Activated CD8-positive, alpha-beta memory T cell treated with anti-CD3 and anti-CD28 coated beads, Interleukin-2, amount 50 U/mL, for 24 hours (primary cell): ENCODE measurements around the gene TMOD3.
"Not testable (repeated sequence)": the region's sequence is repeated elsewhere in the genome, so short reads cannot be mapped to it uniquely, and the experiment has no call there.

Source experiments
- DNase-seq: peaks from one replicate; pipeline ENCODE4 v3.0.0-alpha.2; 2020; ENCODE audit errors: extremely low read depth

TMOD3 gene

DNA sequence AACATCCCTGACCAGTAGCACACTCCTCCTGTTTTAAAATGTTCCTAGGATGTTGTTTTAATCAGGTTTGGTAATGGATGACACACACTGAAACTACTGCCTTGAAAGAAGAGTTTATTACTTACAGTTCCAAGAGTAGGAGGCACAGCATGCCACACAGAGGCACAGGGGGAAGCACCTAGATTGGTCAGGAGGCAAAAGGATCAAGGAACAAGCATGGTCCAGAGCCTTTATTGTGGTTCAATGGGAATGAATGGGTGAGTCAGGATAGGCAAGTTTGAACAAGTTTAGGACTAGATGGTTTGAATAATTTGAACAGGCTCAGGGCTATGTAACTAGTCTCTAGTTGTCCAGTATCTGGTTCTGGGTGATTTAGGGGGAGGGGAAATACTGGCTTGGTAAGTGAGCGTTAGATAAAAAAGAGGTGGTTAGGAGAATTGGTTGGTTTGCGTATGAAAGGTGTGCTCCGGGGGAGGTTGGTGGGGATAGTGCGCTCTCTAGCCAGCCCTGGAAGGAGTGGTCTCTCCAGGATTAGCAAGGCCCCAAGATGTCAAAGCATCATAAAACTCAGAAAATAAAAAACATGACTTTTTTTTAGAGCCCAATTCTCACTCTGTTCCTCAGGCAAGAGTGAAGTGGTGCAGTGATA is 35.1 kb downstream of the TMOD3 start:
- no peak for DNase-seq

GRCh38 chr15:51865317-51865716 is 35.9 kb downstream of the TMOD3 start:
- DNase-seq: no peak

- DNase-seq: no peak
These were observed 36.7 kb downstream of the TMOD3 start for GRCh38 chr15:51866161-51866560.

- no peak for DNase-seq
These were observed 37.3 kb downstream of the TMOD3 start for GRCh38 chr15:51866751-51867150.

DNA sequence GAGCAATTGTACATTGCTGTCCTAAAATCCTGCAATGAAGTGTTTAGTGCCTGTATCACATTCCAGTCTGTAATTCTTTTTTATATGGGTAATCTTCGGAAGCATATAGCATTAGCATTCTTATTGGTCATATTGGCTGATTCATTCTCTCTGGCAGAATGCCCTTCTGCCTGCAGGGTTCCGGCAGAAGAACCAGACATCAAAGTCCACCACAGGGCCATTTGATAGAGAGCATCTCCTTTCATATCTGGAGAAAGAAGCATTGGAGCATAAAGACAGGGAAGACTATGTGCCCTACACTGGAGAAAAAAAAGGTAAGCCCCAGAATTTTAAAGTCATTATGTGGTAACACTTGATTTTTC is 39.6 kb downstream of the TMOD3 start:
- DNase-seq: no peak

DNA sequence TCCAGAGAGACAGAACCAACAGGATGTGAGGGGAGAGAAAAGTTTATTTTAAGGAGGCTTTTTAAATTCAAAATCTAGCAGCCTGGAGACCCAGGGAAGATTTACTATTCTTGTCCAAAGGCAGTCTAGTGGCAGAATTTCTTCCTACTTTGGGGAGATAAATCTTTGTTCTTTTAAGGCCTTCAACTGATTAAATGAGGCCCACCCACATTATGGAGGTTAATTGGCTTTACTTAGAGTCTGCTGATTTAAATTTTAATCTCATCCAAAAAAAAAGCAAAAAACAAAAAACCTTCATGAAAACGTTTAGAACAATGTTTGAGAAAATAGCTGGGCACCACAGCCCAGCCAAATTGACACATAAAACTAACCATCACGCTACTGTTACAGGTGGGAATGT is 41.3 kb downstream of the TMOD3 start:
- DNase-seq: no peak

DNA sequence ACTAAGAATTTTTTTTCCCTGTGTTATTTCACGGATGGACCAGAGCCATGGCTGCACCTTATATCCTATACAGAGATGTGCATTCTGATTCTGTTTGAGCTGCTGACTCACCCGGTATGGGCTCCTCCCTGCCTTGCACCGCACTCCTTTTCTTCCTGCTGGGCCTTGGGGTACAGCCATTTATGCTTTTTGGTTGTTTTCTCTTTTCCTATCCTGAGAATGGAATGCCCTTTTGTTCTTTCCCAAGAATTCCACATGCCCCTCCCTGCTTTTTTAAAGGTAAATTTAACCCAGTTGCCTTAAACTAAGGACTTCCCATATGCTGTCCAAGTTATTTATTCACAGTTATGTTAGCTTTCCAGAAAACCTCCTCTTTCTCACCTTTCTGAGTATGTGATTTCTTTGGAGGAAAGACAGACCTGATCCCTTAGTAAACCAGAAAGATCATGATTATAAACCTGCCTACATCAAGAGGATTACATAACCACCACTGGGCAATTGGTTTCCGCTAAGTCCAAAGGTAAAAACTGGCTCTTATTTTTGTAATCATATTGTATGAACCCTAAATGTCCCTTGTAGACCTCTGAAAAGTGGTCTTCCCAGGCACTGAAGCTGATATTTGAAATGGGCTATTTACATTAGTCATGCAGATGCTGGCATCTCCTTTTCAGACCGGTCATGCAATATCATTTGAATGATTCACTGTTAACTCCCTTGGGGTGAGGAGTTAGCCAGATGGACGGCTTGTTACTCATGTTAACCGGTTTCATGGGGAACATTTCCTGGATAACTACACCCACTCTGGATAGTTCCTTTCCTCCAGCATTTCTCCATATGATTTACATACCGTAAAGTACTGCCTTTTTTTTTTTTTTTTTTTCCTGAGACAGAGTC is 45.5 kb downstream of the TMOD3 start:
- no peak for DNase-seq

GRCh38 chr15:51876169-51876568 is 46.7 kb downstream of the TMOD3 start:
- DNase-seq: no peak

GRCh38 chr15:51878446-51879386 is 49.3 kb downstream of the TMOD3 start:
- DNase-seq: no peak

GRCh38 chr15:51879555-51879954 is 50.1 kb downstream of the TMOD3 start:
- DNase-seq: no peak

- no peak for DNase-seq
These were observed 53.9 kb downstream of the TMOD3 start for GRCh38 chr15:51883271-51883837.

DNA sequence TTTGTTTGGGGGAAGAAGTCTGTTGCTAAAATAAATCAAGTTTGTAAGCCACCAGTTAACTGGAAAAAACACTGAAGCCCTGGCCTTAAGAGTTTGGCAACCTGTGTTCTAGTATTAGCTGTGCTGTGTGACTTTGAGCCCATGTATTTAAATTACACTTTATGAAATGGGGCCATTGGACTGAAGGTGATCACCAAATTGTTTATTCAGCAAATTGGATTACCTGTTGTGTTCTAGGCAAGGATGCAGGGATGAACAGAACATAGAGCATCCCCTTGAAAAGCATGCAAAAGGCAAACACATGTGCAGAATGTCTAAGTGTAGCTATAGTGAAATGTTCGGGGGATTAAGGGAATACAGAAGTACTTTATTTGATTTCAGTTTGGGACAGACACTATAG is 54.6 kb downstream of the TMOD3 start:
- no peak for DNase-seq

- no peak for DNase-seq
These were observed 55.2 kb downstream of the TMOD3 start for GRCh38 chr15:51884517-51885236.

DNA sequence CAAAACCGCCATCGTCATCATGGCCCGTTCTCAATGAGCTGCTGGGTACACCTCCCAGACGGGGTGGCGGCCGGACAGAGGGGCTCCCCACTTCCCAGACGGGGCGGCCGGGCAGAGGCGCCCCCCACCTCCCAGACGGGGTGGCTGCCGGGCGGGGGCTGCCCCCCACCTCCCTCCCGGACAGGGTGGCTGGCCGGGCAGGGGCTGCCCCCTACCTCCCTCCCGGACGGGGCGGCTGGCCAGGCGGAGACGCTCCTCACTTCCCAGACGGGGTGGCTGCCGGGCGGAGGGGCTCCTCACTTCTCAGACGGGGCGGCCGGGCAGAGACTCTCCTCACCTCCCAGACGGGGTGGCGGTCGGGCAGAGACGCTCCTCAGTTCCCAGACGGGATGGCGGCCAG is 56.3 kb downstream of the TMOD3 start:
- not testable (repeated sequence) for DNase-seq

DNA sequence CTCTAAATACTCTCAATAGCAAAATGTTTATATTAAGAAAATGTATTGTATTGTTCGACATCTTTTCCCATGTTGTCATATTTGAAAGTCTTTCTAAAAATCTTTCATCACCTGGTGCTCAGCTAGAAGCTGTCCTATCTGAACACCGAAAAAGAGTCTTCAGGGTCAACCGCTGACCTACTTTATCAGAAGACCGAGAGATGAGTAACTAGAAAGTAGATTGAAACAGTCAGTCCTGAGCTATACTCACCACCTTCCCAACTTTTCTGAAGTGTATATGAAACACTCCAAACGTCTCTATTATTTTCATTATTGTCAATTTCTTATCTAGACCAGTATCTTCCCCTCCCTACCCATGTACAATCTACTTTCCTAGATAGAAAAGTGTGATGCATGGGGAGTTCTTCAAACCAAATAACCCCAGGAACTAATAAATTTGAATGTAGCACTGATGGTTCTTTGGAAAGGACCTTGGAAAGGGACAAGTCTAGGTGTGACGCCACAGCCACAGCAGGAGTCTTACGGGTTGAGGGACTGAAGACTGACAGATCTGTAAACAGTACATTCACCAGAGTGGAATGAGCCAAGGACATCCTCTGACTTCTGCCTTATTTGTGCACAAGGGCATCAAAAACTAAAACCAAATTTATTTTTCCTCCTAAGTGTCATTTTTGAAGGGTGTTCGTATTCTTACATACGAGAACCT is 58.6 kb downstream of the TMOD3 start:
- DNase-seq: no peak

- no peak for DNase-seq
These were observed 59.2 kb downstream of the TMOD3 start for GRCh38 chr15:51888593-51889195.

DNA sequence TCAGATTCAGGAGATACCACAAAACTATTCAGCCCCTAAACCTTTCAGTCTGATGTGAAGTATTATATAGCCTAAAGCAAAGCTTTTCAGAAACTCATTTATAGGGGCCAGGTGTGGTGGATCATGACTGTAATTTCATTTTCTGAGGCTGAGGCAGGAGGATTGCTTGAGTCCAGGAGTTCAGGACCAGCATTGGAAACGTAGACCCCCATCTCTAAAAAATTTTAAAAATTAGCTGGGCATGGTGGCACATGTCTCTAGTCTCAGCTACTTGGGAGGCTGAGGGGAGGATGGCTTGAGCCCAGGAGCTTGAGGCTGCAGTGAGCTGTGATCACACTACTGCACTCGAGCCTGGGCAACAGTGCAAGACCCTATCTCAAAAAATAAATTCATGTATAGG is 60.0 kb downstream of the TMOD3 start:
- DNase-seq: no peak

GRCh38 chr15:51904421-51904820 is 75.0 kb downstream of the TMOD3 start:
- DNase-seq: no peak

DNA sequence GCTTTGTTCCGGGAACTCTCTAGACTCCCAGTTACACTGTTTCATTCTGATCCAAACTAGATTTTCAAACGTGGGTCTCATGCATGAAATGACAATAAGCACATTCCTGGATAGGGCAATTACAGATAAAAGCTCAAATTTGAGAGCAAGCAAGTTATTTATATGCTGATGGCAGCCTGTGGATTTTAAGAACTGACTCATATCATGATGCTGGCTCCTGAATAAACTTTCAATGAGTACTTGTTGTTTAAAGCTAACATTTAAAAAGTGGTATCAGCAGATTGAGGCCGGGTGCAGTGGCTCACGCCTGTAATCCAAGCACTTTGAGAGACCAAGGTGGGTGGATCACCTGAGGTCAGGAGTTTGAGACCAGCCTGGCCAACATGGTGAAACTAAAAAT is 75.5 kb downstream of the TMOD3 start:
- no peak for DNase-seq
